Loucy (cell line): ENCODE results near the gene FAM193B.

Experiments used
- H2AFZ ChIP-seq: fragments of 200-600 bp; sonication (generic); 2 replicates; pipeline ENCODE4 v1.6.0; 2016; ENCODE audit warnings: antibody characterized with exemption, mild to moderate bottlenecking, low read length, moderate library complexity
- H3F3A ChIP-seq: fragments of 200-600 bp; 2 replicates; pipeline ENCODE4 v1.6.0; 2016; ENCODE audit warnings: antibody characterized with exemption, low read depth, mild to moderate bottlenecking
- H3K27me3 ChIP-seq: fragments of 200-600 bp; sonication (generic); 2 replicates; pipeline ENCODE4 v1.6.1; 2014; ENCODE audit warnings: low read length, mild to moderate bottlenecking; ENCODE audit not compliant: insufficient read depth, poor library complexity, severe bottlenecking
- H3K36me3 ChIP-seq: fragments of 200-600 bp; sonication (generic); 2 replicates; pipeline ENCODE4 v1.6.1; 2016; ENCODE audit warnings: low read length; ENCODE audit not compliant: insufficient read depth
- H3K4me1 ChIP-seq: fragments of 200-600 bp; sonication (generic); 2 replicates; pipeline ENCODE4 v1.5.1; 2014; ENCODE audit warnings: low read length, mild to moderate bottlenecking; ENCODE audit not compliant: insufficient read depth, poor library complexity, severe bottlenecking
- H3K4me2 ChIP-seq: fragments of 200-600 bp; sonication (generic); 2 replicates; pipeline ENCODE4 v1.6.0; 2014; ENCODE audit warnings: antibody characterized with exemption, low read length, low read depth, mild to moderate bottlenecking; ENCODE audit not compliant: poor library complexity, severe bottlenecking
- H3K4me3 ChIP-seq: fragments of 200-600 bp; sonication (generic); 2 replicates; pipeline ENCODE4 v1.5.1; 2014; ENCODE audit warnings: low read length, mild to moderate bottlenecking, mixed read lengths; ENCODE audit not compliant: poor library complexity, severe bottlenecking
- H3K79me2 ChIP-seq: fragments of 200-600 bp; sonication (generic); 2 replicates; pipeline ENCODE4 v1.6.1; 2014; ENCODE audit warnings: low read length; ENCODE audit not compliant: insufficient read depth
- H3K9ac ChIP-seq: fragments of 200-600 bp; sonication (generic); 2 replicates; pipeline ENCODE4 v1.6.0; 2014; ENCODE audit warnings: mild to moderate bottlenecking, low read depth, low read length, moderate library complexity; ENCODE audit not compliant: poor library complexity, severe bottlenecking
- H3K9me2 ChIP-seq: fragments of 200-600 bp; sonication (generic); replicated peaks from 2 replicates; pipeline ENCODE4 v1.6.1; 2016; ENCODE audit warnings: low read depth, low read length, mixed read lengths
- H3K9me3 ChIP-seq: fragments of 200-600 bp; sonication (generic); 2 replicates; pipeline ENCODE4 v1.6.1; 2014; ENCODE audit warnings: mild to moderate bottlenecking, antibody characterized with exemption, low read length, low read depth; ENCODE audit not compliant: insufficient read depth
- H4K20me1 ChIP-seq: fragments of 200-600 bp; sonication (generic); 2 replicates; pipeline ENCODE4 v1.6.0; 2014; ENCODE audit warnings: antibody characterized with exemption, low read length, mild to moderate bottlenecking; ENCODE audit not compliant: insufficient read depth, poor library complexity, severe bottlenecking
- CTCF ChIP-seq: fragments of 200-600 bp; sonication (generic); conservative IDR thresholded peaks from 2 replicates; pipeline ENCODE4 v1.5.1; 2014; ENCODE audit warnings: mild to moderate bottlenecking, antibody characterized with exemption, low read length
- EZH2phosphoT487 ChIP-seq: fragments of 200-600 bp; IDR thresholded peaks from 2 replicates; pipeline ENCODE4 v1.6.1; 2018; ENCODE audit warnings: antibody characterized with exemption, mild to moderate bottlenecking, moderate library complexity, borderline replicate concordance

The FAM193B gene

GRCh38 chr5:177507596-177508220, 46.7 kb downstream of the FAM193B start:
- H3K9ac ChIP-seq, result peak overlapping the region; percentile 63

GRCh38 chr5:177507165-177507564, 47.2 kb downstream of the FAM193B start:
- H3K79me2 ChIP-seq, result no peaks in the 10 kb centered on the region
- no peak overlapping the region for H3K4me3 ChIP-seq
- no peaks in the 10 kb centered on the region for H3K9me2 ChIP-seq
- H3K9me3 ChIP-seq, result no peaks in the 10 kb centered on the region
- H4K20me1 ChIP-seq, result no peaks in the 10 kb centered on the region
- H3K4me1 ChIP-seq, result peaks cover 10% of the 10 kb centered on the region
- TF ChIP-seq EZH2phosphoT487, result no peak
- TF ChIP-seq CTCF, result peak; percentile 33; the same call in 1 of the 2 replicates
- no peaks in the 10 kb centered on the region for H3F3A ChIP-seq
- H3K9ac ChIP-seq, result peak overlapping the region; percentile 63
- no peak overlapping the region for H2AFZ ChIP-seq
- H3K4me2 ChIP-seq, result no peak overlapping the region
- no peaks in the 10 kb centered on the region for H3K27me3 ChIP-seq
- H3K36me3 ChIP-seq, result no peaks in the 10 kb centered on the region; the same call in 1 of the 2 replicates

More at GRCh38 chr5:177507596-177508220, 46.7 kb downstream of the FAM193B start:
- H4K20me1 ChIP-seq, result no peaks in the 10 kb centered on the region
- TF ChIP-seq EZH2phosphoT487, result no peak
- no peak for TF ChIP-seq CTCF
- no peak overlapping the region for H3K4me2 ChIP-seq
- peaks cover 10% of the 10 kb centered on the region for H3K4me1 ChIP-seq
- H3K27me3 ChIP-seq, result no peaks in the 10 kb centered on the region
- H3K4me3 ChIP-seq, result no peak overlapping the region
- H3K79me2 ChIP-seq, result peaks cover 4% of the 10 kb centered on the region; the same call in 1 of the 2 replicates
- H3K9me3 ChIP-seq, result no peaks in the 10 kb centered on the region
- H3K36me3 ChIP-seq, result no peaks in the 10 kb centered on the region; the same call in 1 of the 2 replicates
- no peaks in the 10 kb centered on the region for H3F3A ChIP-seq
- no peak overlapping the region for H2AFZ ChIP-seq
- H3K9me2 ChIP-seq, result no peaks in the 10 kb centered on the region

GRCh38 chr5:177505075-177505474, 49.3 kb downstream of the FAM193B start:
- no peaks in the 10 kb centered on the region for H3K9me3 ChIP-seq
- no peak for TF ChIP-seq CTCF
- H3K9ac ChIP-seq, result no peak overlapping the region
- H3K9me2 ChIP-seq, result no peaks in the 10 kb centered on the region
- H3K4me2 ChIP-seq, result no peak overlapping the region
- peaks cover 8% of the 10 kb centered on the region for H3K4me1 ChIP-seq
- H3K36me3 ChIP-seq, result no peaks in the 10 kb centered on the region
- H3K27me3 ChIP-seq, result no peaks in the 10 kb centered on the region
- H3K4me3 ChIP-seq, result no peak overlapping the region
- no peaks in the 10 kb centered on the region for H3F3A ChIP-seq
- H2AFZ ChIP-seq, result no peak overlapping the region
- H4K20me1 ChIP-seq, result no peaks in the 10 kb centered on the region
- H3K79me2 ChIP-seq, result no peaks in the 10 kb centered on the region
